ENCODE measurements around the gene RSPO4. TPM values are rescaled to one million over a fixed set of nuclear protein-coding genes. Genes with fewer than 3 reads are reported as not detected.

RSPO4 gene
- total RNA-seq, 1 experiment from 2014 or later: not detected

- no peak for DNase-seq
- BruUV-seq (replicated peaks): no TSS peak
- no peaks in the 10 kb centered on the region for H3F3A ChIP-seq (ENCODE audit: insufficient read depth, low read depth)
- H3K36me3 ChIP-seq (ENCODE audit: low read depth): no peaks in the 10 kb centered on the region
- CTCF ChIA-PET: no interaction called here
- H3K4me3 ChIP-seq: no peak overlapping the region
- H4K20me1 ChIP-seq (ENCODE audit: insufficient read depth): no peaks in the 10 kb centered on the region
- peaks cover 65% of the 10 kb centered on the region for H3K27me3 ChIP-seq (ENCODE audit: insufficient read depth, low read depth)
- intact Hi-C loops (cut with micrococcal nuclease; ENCODE audit: unreplicated experiment): no loop called here
- no peak overlapping the region for H2AFZ ChIP-seq
- POLR2A ChIA-PET (ENCODE audit: unreplicated experiment): no interaction called here
- H3K27ac ChIP-seq: no peak overlapping the region
- TF ChIP-seq EZH2 (IDR thresholded peaks at IDR 0.05; ENCODE audit: low read depth): no peak
- TF ChIP-seq, protein P1, sequence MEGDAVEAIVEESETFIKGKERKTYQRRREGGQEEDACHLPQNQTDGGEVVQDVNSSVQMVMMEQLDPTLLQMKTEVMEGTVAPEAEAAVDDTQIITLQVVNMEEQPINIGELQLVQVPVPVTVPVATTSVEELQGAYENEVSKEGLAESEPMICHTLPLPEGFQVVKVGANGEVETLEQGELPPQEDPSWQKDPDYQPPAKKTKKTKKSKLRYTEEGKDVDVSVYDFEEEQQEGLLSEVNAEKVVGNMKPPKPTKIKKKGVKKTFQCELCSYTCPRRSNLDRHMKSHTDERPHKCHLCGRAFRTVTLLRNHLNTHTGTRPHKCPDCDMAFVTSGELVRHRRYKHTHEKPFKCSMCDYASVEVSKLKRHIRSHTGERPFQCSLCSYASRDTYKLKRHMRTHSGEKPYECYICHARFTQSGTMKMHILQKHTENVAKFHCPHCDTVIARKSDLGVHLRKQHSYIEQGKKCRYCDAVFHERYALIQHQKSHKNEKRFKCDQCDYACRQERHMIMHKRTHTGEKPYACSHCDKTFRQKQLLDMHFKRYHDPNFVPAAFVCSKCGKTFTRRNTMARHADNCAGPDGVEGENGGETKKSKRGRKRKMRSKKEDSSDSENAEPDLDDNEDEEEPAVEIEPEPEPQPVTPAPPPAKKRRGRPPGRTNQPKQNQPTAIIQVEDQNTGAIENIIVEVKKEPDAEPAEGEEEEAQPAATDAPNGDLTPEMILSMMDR (conservative IDR thresholded peaks at IDR 0.05): no peak
- H3K9me2 ChIP-seq (ENCODE audit: insufficient read depth): no peaks in the 10 kb centered on the region
- no peaks in the 10 kb centered on the region for H3K9me3 ChIP-seq (ENCODE audit: insufficient read depth, low read depth)
- no peaks in the 10 kb centered on the region for H3K79me2 ChIP-seq (ENCODE audit: low read depth)
- no peak overlapping the region for H3K4me2 ChIP-seq
- H3K4me1 ChIP-seq (replicated peaks; ENCODE audit: insufficient read depth): no peaks in the 10 kb centered on the region
Measured at GRCh38 chr20:969868-970267, 32.2 kb downstream of the RSPO4 start.

DNA sequence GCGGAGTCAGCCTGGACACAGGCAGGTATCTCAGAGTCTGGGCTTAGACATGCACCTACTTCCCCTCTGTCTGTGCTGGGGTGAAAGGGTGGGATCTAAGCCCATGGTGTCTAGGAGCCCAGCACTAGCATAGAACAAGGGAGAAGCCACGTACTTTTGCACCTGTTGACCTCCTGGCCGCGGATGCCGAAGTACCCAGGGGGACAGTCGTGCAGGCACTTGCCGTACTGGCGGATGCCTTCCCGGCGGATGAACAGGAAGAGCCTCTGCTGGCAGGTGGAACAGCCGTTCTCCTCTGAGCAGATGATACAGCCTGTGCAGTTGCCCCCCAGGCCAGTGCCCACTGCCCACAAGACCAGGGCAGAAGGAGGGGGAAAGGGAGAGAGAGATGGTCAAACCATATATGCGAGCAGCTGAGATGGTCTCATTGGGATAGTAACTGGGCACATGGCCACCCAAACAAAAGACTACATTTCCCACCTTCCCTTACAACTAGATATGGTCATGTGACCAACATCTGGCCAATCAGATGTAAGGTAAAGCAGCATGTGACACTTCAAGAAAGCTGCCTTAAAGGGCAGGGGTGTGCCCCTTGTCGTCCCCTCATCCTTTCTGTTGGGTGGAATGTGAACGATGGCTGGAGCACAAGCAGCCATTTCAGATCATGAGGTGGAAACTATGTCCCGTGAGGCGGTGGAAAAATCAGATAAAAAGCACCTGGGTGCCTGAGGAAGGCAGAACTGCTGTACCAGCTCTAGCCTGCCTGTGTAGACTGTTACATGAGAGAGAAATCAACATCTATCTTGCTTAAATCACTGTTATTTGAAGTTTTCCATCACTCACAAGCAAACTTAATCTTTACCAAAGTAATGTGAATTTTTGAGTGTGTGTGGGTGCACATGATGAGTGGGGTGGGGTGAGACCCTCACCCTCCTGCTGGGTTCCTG is 34.0 kb downstream of the RSPO4 start:
- intact Hi-C loops (cut with micrococcal nuclease; ENCODE audit: unreplicated experiment): no loop called here

GRCh38 chr20:965956-966355 is 36.2 kb downstream of the RSPO4 start:
- Histone ChIP-seq H3K27me3 (ENCODE audit: insufficient read depth, low read depth) (peaks cover 81% of the 10 kb centered on the region), H3F3A (ENCODE audit: insufficient read depth, low read depth) (no peaks in the 10 kb centered on the region), H3K36me3 (ENCODE audit: low read depth) (no peaks in the 10 kb centered on the region), H3K9me3 (ENCODE audit: insufficient read depth, low read depth) (no peaks in the 10 kb centered on the region), H3K79me2 (ENCODE audit: low read depth) (no peaks in the 10 kb centered on the region), H3K27ac (no peak overlapping the region), H3K4me3 (no peak overlapping the region), H3K4me2 (no peak overlapping the region), H4K20me1 (ENCODE audit: insufficient read depth) (no peaks in the 10 kb centered on the region), H3K4me1 (replicated peaks; ENCODE audit: insufficient read depth) (no peaks in the 10 kb centered on the region), H3K9me2 (ENCODE audit: insufficient read depth) (no peaks in the 10 kb centered on the region), H2AFZ (no peak overlapping the region)
- ChIA-PET CTCF (no interaction called here), POLR2A (ENCODE audit: unreplicated experiment) (interaction anchor here (0.7 kb wide), 1 partner anchor 531 kb away, joined by 3 read pairs; no protein-coding TSS in a partner anchor)
- BruUV-seq (replicated peaks): no TSS peak
- DNase-seq: no peak
- TF ChIP-seq, protein P1 (conservative IDR thresholded peaks at IDR 0.05): no peak
- TF ChIP-seq EZH2 (IDR thresholded peaks at IDR 0.05; ENCODE audit: low read depth): no peak
- intact Hi-C loops (cut with micrococcal nuclease; ENCODE audit: unreplicated experiment): no loop called here

More for the DNA sequence above, 34.0 kb downstream of the RSPO4 start:
- no peak overlapping the region for H2AFZ ChIP-seq
- peaks cover 78% of the 10 kb centered on the region for H3K27me3 ChIP-seq (ENCODE audit: insufficient read depth, low read depth)
- H3K4me3 ChIP-seq: no peak overlapping the region
- DNase-seq: no peak
- H3K4me1 ChIP-seq (replicated peaks; ENCODE audit: insufficient read depth): no peaks in the 10 kb centered on the region
- TF ChIP-seq, protein P1 (conservative IDR thresholded peaks at IDR 0.05): no peak
- no peak for TF ChIP-seq EZH2 (IDR thresholded peaks at IDR 0.05; ENCODE audit: low read depth)
- BruUV-seq (replicated peaks): no TSS peak
- H3K4me2 ChIP-seq: no peak overlapping the region
- H3K36me3 ChIP-seq (ENCODE audit: low read depth): no peaks in the 10 kb centered on the region
- no peaks in the 10 kb centered on the region for H3F3A ChIP-seq (ENCODE audit: insufficient read depth, low read depth)
- ChIA-PET CTCF (no interaction called here), POLR2A (ENCODE audit: unreplicated experiment) (no interaction called here)
- H3K79me2 ChIP-seq (ENCODE audit: low read depth): no peaks in the 10 kb centered on the region
- no peaks in the 10 kb centered on the region for H4K20me1 ChIP-seq (ENCODE audit: insufficient read depth)
- H3K9me3 ChIP-seq (ENCODE audit: insufficient read depth, low read depth): no peaks in the 10 kb centered on the region
- H3K9me2 ChIP-seq (ENCODE audit: insufficient read depth): no peaks in the 10 kb centered on the region
- H3K27ac ChIP-seq: no peak overlapping the region

All from PC-9 (cell line).